ENCODE results near the gene SPDYE16.
"Not testable (repeated sequence)": the region's sequence is repeated elsewhere in the genome, so short reads cannot be mapped to it uniquely, and the experiment has no call there.

DNA sequence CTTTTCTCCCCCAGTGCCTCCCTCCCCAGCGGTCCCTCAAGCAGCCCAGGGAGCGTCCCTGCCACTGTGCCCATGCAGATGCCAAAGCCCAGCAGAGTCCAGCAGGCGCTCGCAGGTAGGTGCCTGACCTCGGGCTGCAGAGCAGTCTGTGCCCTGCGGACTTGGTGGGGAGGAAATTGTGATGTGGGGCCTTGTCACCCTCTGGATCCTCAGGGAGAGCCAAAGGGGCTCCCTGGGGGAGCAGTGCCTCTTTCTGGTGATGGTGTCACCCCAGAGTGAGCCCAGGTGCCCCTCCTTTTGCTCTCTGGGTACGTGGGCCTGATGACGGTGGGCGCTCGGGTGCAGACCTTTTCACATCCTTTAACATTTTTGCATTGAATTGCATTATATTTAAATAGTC is 51.0 kb downstream of the SPDYE16 start:
- not testable (repeated sequence) for TF ChIP-seq EP300, POLR2AphosphoS5 (IDR thresholded peaks at IDR 0.05)
